IMR-90 (cell line): ENCODE measurements around the gene ATXN1. TPM values are rescaled to one million over a fixed set of nuclear protein-coding genes. Genes with fewer than 3 reads are reported as not detected.
A peak's percentile ranks its signal among the peaks of the same experiment; 100 is the strongest.

Source experiments
- ATAC-seq: fragments of 200-7000 bp; cut with Tn5 transposase; 2 replicates; pipeline ENCODE4 v1.9.1; 2020; ENCODE audit warnings: low read depth, mild to moderate bottlenecking, moderate library complexity
- BruUV-seq: library from RNA; stranded (reverse); fragments of 400-500 nt; replicated peaks from 2 replicates; lab custom pipeline; 2021; lab: Mats Ljungman, UMichigan
- CTCF ChIA-PET: fragments of 300-600 bp; formaldehyde crosslinking; extraction: SDS; loops from one replicate; lab custom pipeline; 2021; ENCODE audit warnings: antibody characterized with exemption; lab: Yijun Ruan, JAX
- POLR2A ChIA-PET: fragments of 300-600 bp; sonication (Branson Sonifier 250); formaldehyde crosslinking; loops from one replicate; lab custom pipeline; 2022; ENCODE audit warnings: antibody characterized with exemption; ENCODE audit not compliant: unreplicated experiment; lab: Charles Lee
- DNase-seq: peaks from one replicate; pipeline ENCODE4 v3.0.0; 2013
- H2AFZ ChIP-seq: replicated peaks from 2 replicates; pipeline ENCODE3; 2013; ENCODE audit warnings: low read length, mild to moderate bottlenecking; ENCODE audit not compliant: poor library complexity
- H2AK5ac ChIP-seq: 2 replicates; pipeline ENCODE4 v1.6.1; 2013; ENCODE audit warnings: low read depth, low read length, inconsistent platforms
- H2AK9ac ChIP-seq: replicated peaks from 2 replicates; pipeline ENCODE3; 2013; ENCODE audit warnings: mild to moderate bottlenecking, low read depth, low read length, moderate library complexity; ENCODE audit not compliant: poor library complexity
- H2BK120ac ChIP-seq: 2 replicates; pipeline ENCODE4 v1.6.1; 2013; ENCODE audit warnings: low read depth, low read length, inconsistent platforms
- H2BK15ac ChIP-seq: 3 replicates; pipeline ENCODE4 v1.6.1; 2013; ENCODE audit warnings: low read depth, low read length, inconsistent platforms
- H2BK20ac ChIP-seq: 2 replicates; pipeline ENCODE4 v1.6.1; 2013; ENCODE audit warnings: low read depth, mild to moderate bottlenecking, inconsistent platforms, low read length, moderate library complexity
- H2BK5ac ChIP-seq: 2 replicates; pipeline ENCODE4 v1.6.1; 2013; ENCODE audit warnings: mild to moderate bottlenecking, low read depth, low read length, inconsistent platforms; ENCODE audit not compliant: poor library complexity, severe bottlenecking
- H3K14ac ChIP-seq: replicated peaks from 2 replicates; pipeline ENCODE4 v1.6.1; 2013; ENCODE audit warnings: low read depth, low read length, inconsistent platforms
- H3K18ac ChIP-seq: 2 replicates; pipeline ENCODE4 v1.6.1; 2013; ENCODE audit warnings: low read depth, low read length, control low read depth
- H3K23ac ChIP-seq: 2 replicates; pipeline ENCODE4 v1.6.1; 2013; ENCODE audit warnings: low read depth, low read length, inconsistent platforms
- H3K27ac ChIP-seq: 2 replicates; pipeline ENCODE4 v1.5.1; 2013; ENCODE audit warnings: mild to moderate bottlenecking, control low read depth, low read length; ENCODE audit not compliant: insufficient read depth
- H3K27me3 ChIP-seq: 2 replicates; pipeline ENCODE4 v1.6.1; 2013; ENCODE audit warnings: low read length; ENCODE audit not compliant: control insufficient read depth, insufficient read depth
- H3K36me3 ChIP-seq: 2 replicates; pipeline ENCODE4 v1.6.1; 2013; ENCODE audit warnings: low read length, mixed read lengths; ENCODE audit not compliant: control insufficient read depth, insufficient read depth
- H3K4ac ChIP-seq: 2 replicates; pipeline ENCODE4 v1.6.1; 2013; ENCODE audit warnings: low read depth, low read length, inconsistent platforms
- H3K4me1 ChIP-seq: 2 replicates; pipeline ENCODE4 v1.6.1; 2013; ENCODE audit warnings: low read length, mixed read lengths; ENCODE audit not compliant: control insufficient read depth, insufficient read depth
- H3K4me2 ChIP-seq: 2 replicates; pipeline ENCODE4 v1.6.1; 2013; ENCODE audit warnings: low read depth, mild to moderate bottlenecking, control low read depth, low read length, moderate library complexity
- H3K4me3 ChIP-seq: 2 replicates; pipeline ENCODE4 v1.5.1; 2013; ENCODE audit warnings: low read depth, mild to moderate bottlenecking, control low read depth, low read length, moderate library complexity; ENCODE audit not compliant: insufficient read depth
- H3K56ac ChIP-seq: 2 replicates; pipeline ENCODE4 v1.6.1; 2013; ENCODE audit warnings: low read length, inconsistent platforms; ENCODE audit not compliant: insufficient read depth; ENCODE audit errors: extremely low read depth
- H3K79me1 ChIP-seq, 2 experiments: 2 replicates each; pipeline ENCODE4 v1.6.1; 2013; ENCODE audit warnings: low read length in 2 of 2, inconsistent platforms in 1 of 2, low read depth in 1 of 2
- H3K9ac ChIP-seq: 2 replicates; pipeline ENCODE4 v1.6.1; 2013; ENCODE audit warnings: low read depth, low read length, control low read depth
- H3K9me1 ChIP-seq: 2 replicates; pipeline ENCODE4 v1.6.1; 2013; ENCODE audit warnings: low read length, inconsistent platforms; ENCODE audit not compliant: insufficient read depth
- H3K9me3 ChIP-seq: 2 replicates; pipeline ENCODE4 v1.6.1; 2013; ENCODE audit warnings: low read length; ENCODE audit not compliant: control insufficient read depth, insufficient read depth
- H4K20me1 ChIP-seq: 2 replicates; pipeline ENCODE4 v1.6.1; 2013; ENCODE audit warnings: low read length, inconsistent platforms; ENCODE audit not compliant: insufficient read depth
- H4K5ac ChIP-seq: 2 replicates; pipeline ENCODE4 v1.6.1; 2013; ENCODE audit warnings: mild to moderate bottlenecking, low read depth, low read length, control low read depth
- H4K8ac ChIP-seq, 2 experiments: 2 replicates each; pipeline ENCODE4 v1.6.1; 2013; ENCODE audit warnings: low read depth in 2 of 2, low read length in 2 of 2, control low read depth in 1 of 2, inconsistent platforms in 1 of 2
- H4K91ac ChIP-seq: 2 replicates; pipeline ENCODE4 v1.6.1; 2013; ENCODE audit warnings: low read depth, low read length, inconsistent platforms; ENCODE audit not compliant: insufficient read depth
- MXI1 ChIP-seq: IDR thresholded peaks from 2 replicates; pipeline ENCODE4 v1.6.1; 2012; ENCODE audit warnings: low read depth, mild to moderate bottlenecking, low read length, moderate library complexity, borderline replicate concordance
- POLR2A ChIP-seq: IDR thresholded peaks from 2 replicates; pipeline ENCODE4 v1.6.1; 2012; ENCODE audit warnings: mild to moderate bottlenecking, low read depth, low read length
- WGBS, 2 experiments: methylation state at CpG; one replicate each; pipeline versions ENCODE4 v1.1.5 to v1.1.7; 2013; ENCODE audit warnings: missing lambda C conversion rate in 2 of 2; ENCODE audit not compliant: insufficient read length in 1 of 2; ENCODE audit errors: extremely low coverage in 2 of 2; 5-methylcytosine and 5-hydroxymethylcytosine counted together
- dilution Hi-C: fragments of 300-500 bp; cut with HindIII; formaldehyde crosslinking; loops from one replicate; pipeline ENCODE4 v1.14.3; 2018; ENCODE audit warnings: low sequenced_read_pairs; ENCODE audit not compliant: unreplicated experiment
- in situ Hi-C: fragments of 300-500 bp; cut with MboI; formaldehyde crosslinking; loops from 3 replicates; pipeline ENCODE4 v1.14.3; 2019; ENCODE audit warnings: low sequenced_read_pairs, inconsistent platforms, mixed read lengths
- intact Hi-C: fragments of 100-400 bp; cut with micrococcal nuclease; formaldehyde crosslinking; loops from 2 replicates; pipeline ENCODE4 v1.10.0; 2022
- polyA plus RNA-seq, 3 experiments: library from polyadenylated mRNA; depleted of rRNA; stranded (reverse); fragments of >200 nt; gene quantifications; 2 replicates each; pipeline ENCODE4 v1.2.3, GENCODE V29; 2012; ENCODE audit warnings: low replicate concordance in 1 of 3
- total RNA-seq: library from RNA; depleted of rRNA; stranded (reverse); fragments of >200 nt; gene quantifications from 2 replicates; pipeline ENCODE4 v1.2.3, GENCODE V29; 2012

ATXN1 gene
- total and polyA plus RNA-seq, 2 of the 4 experiments (the other 2 are of a cell fraction), result 7.3 to 11.1 TPM

- Histone ChIP-seq H3K36me3 (peaks cover 2% of the 10 kb centered on the region; the same call in 1 of the 2 replicates), H3K4me3 (no peak overlapping the region), H3K27ac (no peak overlapping the region), H3K9me1 (peaks cover 6% of the 10 kb centered on the region; the same call in 1 of the 2 replicates), H2BK120ac (no peak overlapping the region), H2AK5ac (no peak overlapping the region; the same call in 1 of the 2 replicates), H4K20me1 (no peaks in the 10 kb centered on the region), H3K23ac (no peak overlapping the region), H3K9me3 (no peaks in the 10 kb centered on the region), H4K5ac (no peak overlapping the region), H2BK20ac (no peak overlapping the region), H2AK9ac (no peak overlapping the region), H3K4me1 (peaks cover 10% of the 10 kb centered on the region), H2BK5ac (no peak overlapping the region), H3K4ac (no peak overlapping the region), H2BK15ac (no peak overlapping the region), H4K91ac (peak overlapping the region; percentile 18; the same call in 1 of the 2 replicates), H2AFZ (no peak overlapping the region), H3K79me1 (peaks cover 0 to 14% of the 10 kb centered on the region in 2 experiments; a peak in 3 of 4 replicates), H3K56ac (no peak overlapping the region), H3K4me2 (no peak overlapping the region), H4K8ac (no peak overlapping the region), H3K9ac (no peak overlapping the region), H3K14ac (no peak overlapping the region), H3K27me3 (no peaks in the 10 kb centered on the region), H3K18ac (no peak overlapping the region)
- DNase-seq (no peak), ATAC-seq (no peak)
- CTCF ChIA-PET, result no interaction called here
- in situ Hi-C loops, result no loop called here
- TF ChIP-seq MXI1, result no peak
- TF ChIP-seq POLR2A, result no peak
- intact Hi-C loops, result no loop called here
- dilution Hi-C loops, result no loop called here
- no CpG with 5 or more reads among the region's 4 CpGs for WGBS, 2 experiments
- BruUV-seq, result no TSS peak
- POLR2A ChIA-PET, result no interaction called here
These were observed 335.2 kb downstream of the ATXN1 start for GRCh38 chr6:16425881-16426615.
